ENCODE measurements around the gene HIRIP3. TPM values are rescaled to one million over a fixed set of nuclear protein-coding genes. Genes with fewer than 3 reads are reported as not detected.
A peak's percentile ranks its signal among the peaks of the same experiment; 100 is the strongest.

HIRIP3 gene
- total RNA-seq, 1 donor from 2014 or later, result 4.7 TPM

- no peak for DNase-seq (ENCODE audit: low spot score)
- no peak overlapping the region for H3K9ac ChIP-seq
- H3K36me3 ChIP-seq, result no peaks in the 10 kb centered on the region
- Mint-ChIP-seq H3K4me3 (peak overlapping the region; percentile 35), H3K27ac (no peak overlapping the region), H3K27me3 (ENCODE audit: insufficient read depth, low read depth) (peaks cover 2% of the 10 kb centered on the region), H3K36me3 (no peaks in the 10 kb centered on the region), H3K4me1 (peaks cover 18% of the 10 kb centered on the region), H3K9me3 (no peaks in the 10 kb centered on the region)
- peaks cover 16% of the 10 kb centered on the region for H3F3A ChIP-seq (ENCODE audit: low read depth)
- no peak overlapping the region for H2AFZ ChIP-seq (replicated peaks)
- no peaks in the 10 kb centered on the region for H4K20me1 ChIP-seq (ENCODE audit: low read depth)
- H3K27me3 ChIP-seq, result no peaks in the 10 kb centered on the region
- TF ChIP-seq EZH2 (IDR thresholded peaks at IDR 0.05) (no peak), EZH2phosphoT487 (IDR thresholded peaks at IDR 0.05) (no peak), CTCF (IDR thresholded peaks at IDR 0.05) (no peak)
- no peaks in the 10 kb centered on the region for H3K9me3 ChIP-seq (ENCODE audit: low read depth)
- no peak overlapping the region for H3K4me2 ChIP-seq
- H3K27ac ChIP-seq, result no peak overlapping the region
- H3K4me3 ChIP-seq, result no peak overlapping the region
- no peaks in the 10 kb centered on the region for H3K79me2 ChIP-seq (ENCODE audit: low read depth)
- H3K4me1 ChIP-seq, result peaks cover 7% of the 10 kb centered on the region
Measured at GRCh38 chr16:29958756-29959155, 36.7 kb downstream of the HIRIP3 start.

- no peak overlapping the region for H3K4me2 ChIP-seq
- H3K9me3 Mint-ChIP-seq, result peaks cover 17% of the 10 kb centered on the region
- no peaks in the 10 kb centered on the region for H3K9me3 ChIP-seq (ENCODE audit: low read depth)
- no peaks in the 10 kb centered on the region for H3F3A ChIP-seq (ENCODE audit: low read depth)
- H3K9ac ChIP-seq, result no peak overlapping the region
- H3K27ac ChIP-seq, result no peak overlapping the region
- no peak overlapping the region for H3K27ac Mint-ChIP-seq
- H3K79me2 ChIP-seq (ENCODE audit: low read depth), result no peaks in the 10 kb centered on the region
- H3K27me3 ChIP-seq, result no peaks in the 10 kb centered on the region
- no peak overlapping the region for H3K4me3 Mint-ChIP-seq
- H3K36me3 Mint-ChIP-seq, result no peaks in the 10 kb centered on the region
- no peaks in the 10 kb centered on the region for H4K20me1 ChIP-seq (ENCODE audit: low read depth)
- TF ChIP-seq EZH2phosphoT487 (IDR thresholded peaks at IDR 0.05), result no peak
- peak; percentile 13 for TF ChIP-seq CTCF (IDR thresholded peaks at IDR 0.05)
- no peaks in the 10 kb centered on the region for H3K36me3 ChIP-seq
- no peaks in the 10 kb centered on the region for H3K4me1 Mint-ChIP-seq
- H3K4me3 ChIP-seq, result no peak overlapping the region
- H3K4me1 ChIP-seq, result no peaks in the 10 kb centered on the region
- no peaks in the 10 kb centered on the region for H3K27me3 Mint-ChIP-seq (ENCODE audit: insufficient read depth, low read depth)
- H2AFZ ChIP-seq (replicated peaks), result peak overlapping the region; percentile 5
- no peak for DNase-seq (ENCODE audit: low spot score)
Measured at GRCh38 chr16:29951625-29952365, 43.6 kb downstream of the HIRIP3 start.

GRCh38 chr16:29950806-29951461 is 44.5 kb downstream of the HIRIP3 start:
- Mint-ChIP-seq H3K4me1 (no peaks in the 10 kb centered on the region), H3K9me3 (peaks cover 17% of the 10 kb centered on the region), H3K4me3 (no peak overlapping the region), H3K27me3 (ENCODE audit: insufficient read depth, low read depth) (no peaks in the 10 kb centered on the region), H3K36me3 (no peaks in the 10 kb centered on the region), H3K27ac (no peak overlapping the region)
- Histone ChIP-seq H3K27ac (no peak overlapping the region), H3K4me1 (no peaks in the 10 kb centered on the region), H3K4me2 (no peak overlapping the region), H3K9me3 (ENCODE audit: low read depth) (no peaks in the 10 kb centered on the region), H3F3A (ENCODE audit: low read depth) (no peaks in the 10 kb centered on the region), H3K4me3 (no peak overlapping the region), H2AFZ (replicated peaks) (no peak overlapping the region), H3K9ac (no peak overlapping the region), H4K20me1 (ENCODE audit: low read depth) (no peaks in the 10 kb centered on the region), H3K27me3 (no peaks in the 10 kb centered on the region), H3K36me3 (no peaks in the 10 kb centered on the region), H3K79me2 (ENCODE audit: low read depth) (no peaks in the 10 kb centered on the region)
- DNase-seq (ENCODE audit: low spot score), result no peak
- TF ChIP-seq EZH2 (IDR thresholded peaks at IDR 0.05) (no peak), CTCF (IDR thresholded peaks at IDR 0.05) (no peak), EZH2phosphoT487 (IDR thresholded peaks at IDR 0.05) (no peak)
